Neural cell (in vitro differentiated cells): ENCODE measurements around the gene RAD9B. TPM values are rescaled to one million over a fixed set of nuclear protein-coding genes. Genes with fewer than 3 reads are reported as not detected.

Experiments used
- H2AFZ ChIP-seq: fragments of 200-600, 300-800 bp; sonication (generic), shearing (Covaris generic); 2 replicates; pipeline ENCODE4 v1.6.0; 2014; ENCODE audit warnings: low read depth, mild to moderate bottlenecking, antibody characterized with exemption, low read length, moderate library complexity
- H3F3A ChIP-seq: fragments of 200-600 bp; shearing (Covaris generic); 2 replicates; pipeline ENCODE4 v1.6.1; 2016; ENCODE audit warnings: mild to moderate bottlenecking, moderate library complexity, mixed read lengths, antibody characterized with exemption, low read length; ENCODE audit not compliant: insufficient read depth, poor library complexity, severe bottlenecking
- H3K27ac ChIP-seq: fragments of 200-600, 300-800 bp; sonication (generic), shearing (Covaris generic); 2 replicates; pipeline ENCODE4 v1.5.1; 2014; ENCODE audit warnings: mild to moderate bottlenecking, low read length, moderate library complexity
- H3K27me3 ChIP-seq: fragments of 300-800, 200-600 bp; sonication (generic), shearing (Covaris generic); 2 replicates; pipeline ENCODE4 v1.6.0; 2014; ENCODE audit warnings: mild to moderate bottlenecking, low read depth, low read length, moderate library complexity; ENCODE audit not compliant: insufficient read depth
- H3K36me3 ChIP-seq: fragments of 300-800, 200-600 bp; sonication (generic), shearing (Covaris generic); 2 replicates; pipeline ENCODE4 v1.5.1; 2014; ENCODE audit warnings: mild to moderate bottlenecking, antibody characterized with exemption, low read length, moderate library complexity; ENCODE audit not compliant: insufficient read depth
- H3K4me2 ChIP-seq: fragments of 300-800, 200-600 bp; sonication (generic), shearing (Covaris generic); 2 replicates; pipeline ENCODE4 v1.6.0; 2014; ENCODE audit warnings: mild to moderate bottlenecking, low read length
- H3K4me3 ChIP-seq: fragments of 300-800, 200-600 bp; sonication (generic), shearing (Covaris generic); 2 replicates; pipeline ENCODE4 v1.5.1; 2014; ENCODE audit warnings: mild to moderate bottlenecking, low read length, moderate library complexity
- H3K79me2 ChIP-seq: fragments of 200-600 bp; shearing (Covaris generic); replicated peaks from 2 replicates; pipeline ENCODE4 v1.6.0; 2014; ENCODE audit warnings: mild to moderate bottlenecking, low read length, moderate library complexity; ENCODE audit not compliant: insufficient read depth
- H3K9ac ChIP-seq: fragments of 300-800, 200-600 bp; sonication (generic), shearing (Covaris generic); 2 replicates; pipeline ENCODE4 v1.6.1; 2016; ENCODE audit warnings: mild to moderate bottlenecking, low read length, mixed read lengths
- H3K9me2 ChIP-seq: fragments of 200-600 bp; shearing (Covaris generic); 2 replicates; pipeline ENCODE4 v1.6.1; 2016; ENCODE audit warnings: mild to moderate bottlenecking, low read length, mixed read lengths; ENCODE audit not compliant: insufficient read depth
- H3K9me3 ChIP-seq: fragments of 200-600, 300-800 bp; sonication (generic), shearing (Covaris generic); 2 replicates; pipeline ENCODE4 v1.6.1; 2016; ENCODE audit warnings: mild to moderate bottlenecking, mixed run types, low read length, moderate library complexity, mixed read lengths
- H4K20me1 ChIP-seq: fragments of 200-600 bp; shearing (Covaris generic); 2 replicates; pipeline ENCODE4 v1.6.1; 2016; ENCODE audit warnings: mild to moderate bottlenecking, mixed run types; ENCODE audit not compliant: insufficient read depth
- EP300 ChIP-seq: fragments of 450-650 bp; conservative IDR thresholded peaks from 2 replicates; pipeline ENCODE4 v1.6.1; 2014; ENCODE audit warnings: antibody characterized with exemption, mild to moderate bottlenecking, moderate library complexity; ENCODE audit not compliant: poor library complexity, severe bottlenecking
- EZH2 ChIP-seq: fragments of 200-600, 300-800 bp; shearing (Covaris generic), sonication (generic); IDR thresholded peaks from 2 replicates; pipeline ENCODE4 v1.6.1; 2014; ENCODE audit warnings: antibody characterized with exemption, low read length, borderline replicate concordance, mild to moderate bottlenecking; ENCODE audit not compliant: insufficient read depth, poor library complexity, severe bottlenecking
- MXI1 ChIP-seq: fragments of 450-650 bp; conservative IDR thresholded peaks from 2 replicates; pipeline ENCODE4 v1.6.1; 2014; ENCODE audit warnings: antibody characterized with exemption, mild to moderate bottlenecking; ENCODE audit not compliant: poor library complexity, severe bottlenecking
- POLR2AphosphoS5 ChIP-seq: IDR thresholded peaks from 2 replicates; pipeline ENCODE4 v1.6.1; 2012
- RAD21 ChIP-seq: fragments of 450-650 bp; conservative IDR thresholded peaks from 2 replicates; pipeline ENCODE4 v1.6.1; 2014; ENCODE audit warnings: antibody characterized with exemption, mild to moderate bottlenecking, moderate library complexity
- SMC3 ChIP-seq: fragments of 450-650 bp; conservative IDR thresholded peaks from 2 replicates; pipeline ENCODE4 v1.6.1; 2014; ENCODE audit warnings: antibody characterized with exemption, mild to moderate bottlenecking, moderate library complexity; ENCODE audit not compliant: poor library complexity
- TAF1 ChIP-seq: IDR thresholded peaks from 2 replicates; pipeline ENCODE4 v1.6.1; 2012; ENCODE audit warnings: low read depth
- polyA plus RNA-seq: library from polyadenylated mRNA; depleted of rRNA; stranded (reverse); fragments of >200 nt; gene quantifications from 2 replicates; pipeline ENCODE4 v1.2.3, GENCODE V29; 2014
- TF ChIP-seq, protein P1 (sequence below): IDR thresholded peaks from 2 replicates; pipeline ENCODE4 v1.6.1; 2012; ENCODE audit warnings: borderline replicate concordance
- TF ChIP-seq, protein P2 (sequence below): fragments of 450-650 bp; IDR thresholded peaks from 2 replicates; pipeline ENCODE4 v1.5.1; 2014; ENCODE audit warnings: antibody characterized with exemption, mild to moderate bottlenecking, moderate library complexity; ENCODE audit not compliant: poor library complexity, severe bottlenecking

Gene RAD9B
- polyA plus RNA-seq, 1 donor from 2014 or later = 0.90 TPM

DNA sequence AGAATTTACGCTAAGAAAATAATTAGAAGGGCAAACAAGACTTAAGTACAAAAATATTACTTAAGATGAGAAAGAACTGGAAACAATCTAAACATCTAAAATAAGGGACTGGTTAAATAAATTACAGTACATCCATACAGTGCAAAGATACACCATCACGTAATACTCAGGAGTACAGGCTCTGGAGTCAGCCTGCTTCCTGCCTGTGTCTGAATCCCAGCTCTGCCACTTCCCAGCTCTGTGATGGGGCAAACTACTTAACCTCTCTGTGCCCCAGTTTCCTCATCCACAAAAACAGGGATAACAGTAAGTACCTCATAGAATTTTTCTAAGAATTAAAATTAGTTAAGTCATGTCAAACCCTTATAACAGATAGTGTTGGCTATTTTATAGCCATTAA, 45.0 kb downstream of the RAD9B start:
- Histone ChIP-seq H3K27me3 (no peaks in the 10 kb centered on the region), H3K36me3 (peaks cover 4% of the 10 kb centered on the region), H3K4me3 (no peak overlapping the region), H3K27ac (no peak overlapping the region), H3K9me2 (no peaks in the 10 kb centered on the region), H2AFZ (no peak overlapping the region), H4K20me1 (no peaks in the 10 kb centered on the region), H3K9ac (no peak overlapping the region), H3K4me2 (no peak overlapping the region), H3F3A (no peaks in the 10 kb centered on the region), H3K9me3 (no peaks in the 10 kb centered on the region), H3K79me2 (no peaks in the 10 kb centered on the region)
- no peak for TF ChIP-seq RAD21
- no peak for TF ChIP-seq TAF1
- TF ChIP-seq POLR2AphosphoS5 = no peak
- TF ChIP-seq EP300 = no peak
- no peak for TF ChIP-seq EZH2
- no peak for TF ChIP-seq SMC3
- no peak for TF ChIP-seq MXI1
- TF ChIP-seq, protein P1, sequence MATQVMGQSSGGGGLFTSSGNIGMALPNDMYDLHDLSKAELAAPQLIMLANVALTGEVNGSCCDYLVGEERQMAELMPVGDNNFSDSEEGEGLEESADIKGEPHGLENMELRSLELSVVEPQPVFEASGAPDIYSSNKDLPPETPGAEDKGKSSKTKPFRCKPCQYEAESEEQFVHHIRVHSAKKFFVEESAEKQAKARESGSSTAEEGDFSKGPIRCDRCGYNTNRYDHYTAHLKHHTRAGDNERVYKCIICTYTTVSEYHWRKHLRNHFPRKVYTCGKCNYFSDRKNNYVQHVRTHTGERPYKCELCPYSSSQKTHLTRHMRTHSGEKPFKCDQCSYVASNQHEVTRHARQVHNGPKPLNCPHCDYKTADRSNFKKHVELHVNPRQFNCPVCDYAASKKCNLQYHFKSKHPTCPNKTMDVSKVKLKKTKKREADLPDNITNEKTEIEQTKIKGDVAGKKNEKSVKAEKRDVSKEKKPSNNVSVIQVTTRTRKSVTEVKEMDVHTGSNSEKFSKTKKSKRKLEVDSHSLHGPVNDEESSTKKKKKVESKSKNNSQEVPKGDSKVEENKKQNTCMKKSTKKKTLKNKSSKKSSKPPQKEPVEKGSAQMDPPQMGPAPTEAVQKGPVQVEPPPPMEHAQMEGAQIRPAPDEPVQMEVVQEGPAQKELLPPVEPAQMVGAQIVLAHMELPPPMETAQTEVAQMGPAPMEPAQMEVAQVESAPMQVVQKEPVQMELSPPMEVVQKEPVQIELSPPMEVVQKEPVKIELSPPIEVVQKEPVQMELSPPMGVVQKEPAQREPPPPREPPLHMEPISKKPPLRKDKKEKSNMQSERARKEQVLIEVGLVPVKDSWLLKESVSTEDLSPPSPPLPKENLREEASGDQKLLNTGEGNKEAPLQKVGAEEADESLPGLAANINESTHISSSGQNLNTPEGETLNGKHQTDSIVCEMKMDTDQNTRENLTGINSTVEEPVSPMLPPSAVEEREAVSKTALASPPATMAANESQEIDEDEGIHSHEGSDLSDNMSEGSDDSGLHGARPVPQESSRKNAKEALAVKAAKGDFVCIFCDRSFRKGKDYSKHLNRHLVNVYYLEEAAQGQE = no peak
- TF ChIP-seq, protein P2, sequence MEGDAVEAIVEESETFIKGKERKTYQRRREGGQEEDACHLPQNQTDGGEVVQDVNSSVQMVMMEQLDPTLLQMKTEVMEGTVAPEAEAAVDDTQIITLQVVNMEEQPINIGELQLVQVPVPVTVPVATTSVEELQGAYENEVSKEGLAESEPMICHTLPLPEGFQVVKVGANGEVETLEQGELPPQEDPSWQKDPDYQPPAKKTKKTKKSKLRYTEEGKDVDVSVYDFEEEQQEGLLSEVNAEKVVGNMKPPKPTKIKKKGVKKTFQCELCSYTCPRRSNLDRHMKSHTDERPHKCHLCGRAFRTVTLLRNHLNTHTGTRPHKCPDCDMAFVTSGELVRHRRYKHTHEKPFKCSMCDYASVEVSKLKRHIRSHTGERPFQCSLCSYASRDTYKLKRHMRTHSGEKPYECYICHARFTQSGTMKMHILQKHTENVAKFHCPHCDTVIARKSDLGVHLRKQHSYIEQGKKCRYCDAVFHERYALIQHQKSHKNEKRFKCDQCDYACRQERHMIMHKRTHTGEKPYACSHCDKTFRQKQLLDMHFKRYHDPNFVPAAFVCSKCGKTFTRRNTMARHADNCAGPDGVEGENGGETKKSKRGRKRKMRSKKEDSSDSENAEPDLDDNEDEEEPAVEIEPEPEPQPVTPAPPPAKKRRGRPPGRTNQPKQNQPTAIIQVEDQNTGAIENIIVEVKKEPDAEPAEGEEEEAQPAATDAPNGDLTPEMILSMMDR = no peak

DNA sequence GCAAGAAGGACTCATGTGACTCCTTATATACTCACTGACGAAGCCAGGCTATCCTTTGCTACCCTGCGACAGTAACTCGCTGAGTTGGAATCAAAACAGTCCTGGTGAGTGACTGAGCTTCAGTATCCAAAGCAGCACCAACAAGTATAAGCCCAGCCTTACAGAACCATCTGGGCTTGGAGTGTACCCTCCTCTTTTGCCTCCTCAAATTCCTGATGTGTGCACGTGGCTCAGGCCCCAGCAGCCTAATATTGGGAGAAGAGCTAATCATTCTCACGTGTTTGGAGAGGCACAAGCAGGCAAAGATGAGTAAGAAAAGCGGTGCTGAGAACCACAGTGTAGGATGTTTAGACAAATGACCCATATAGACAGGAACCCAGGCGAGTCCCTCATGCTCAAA, 46.5 kb downstream of the RAD9B start:
- no peaks in the 10 kb centered on the region for H3K79me2 ChIP-seq
- H3K9me2 ChIP-seq = no peaks in the 10 kb centered on the region
- H3K9me3 ChIP-seq = no peaks in the 10 kb centered on the region
- TF ChIP-seq MXI1 (no peak), TAF1 (no peak), SMC3 (no peak), POLR2AphosphoS5 (no peak), RAD21 (no peak), EZH2 (no peak), EP300 (no peak)
- TF ChIP-seq, protein P1 = no peak
- TF ChIP-seq, protein P2 = no peak
- no peak overlapping the region for H3K9ac ChIP-seq
- no peak overlapping the region for H3K27ac ChIP-seq
- no peak overlapping the region for H3K4me2 ChIP-seq
- no peaks in the 10 kb centered on the region for H3K27me3 ChIP-seq
- H3F3A ChIP-seq = no peaks in the 10 kb centered on the region
- H4K20me1 ChIP-seq = no peaks in the 10 kb centered on the region
- H2AFZ ChIP-seq = no peak overlapping the region
- H3K36me3 ChIP-seq = peaks cover 4% of the 10 kb centered on the region
- no peak overlapping the region for H3K4me3 ChIP-seq
